K562 (cell line): ENCODE data around the gene SOAT2. TPM values are rescaled to one million over a fixed set of nuclear protein-coding genes. Genes with fewer than 3 reads are reported as not detected.

Experiments used
- ATAC-seq: fragments of 200-7000 bp; cut with Tn5 transposase; 3 replicates; pipeline ENCODE4 v1.9.1; 2020; ENCODE audit warnings: moderate library complexity
- BruUV-seq: library from RNA; stranded (reverse); fragments of 400-500 nt; replicated peaks from 2 replicates; lab custom pipeline; 2021; lab: Mats Ljungman, UMichigan
- CTCF ChIA-PET: fragments of 300-600 bp; formaldehyde crosslinking; extraction: SDS; loops from one replicate; lab custom pipeline; 2021; ENCODE audit warnings: low intra/inter-chr PET ratio; lab: Yijun Ruan, JAX
- POLR2A ChIA-PET: fragments of 300-600, 350-650 bp; sonication (Branson Sonifier 250); formaldehyde crosslinking; extraction: SDS; loops from one replicate; lab custom pipeline; 2021; ENCODE audit warnings: antibody characterized with exemption, inconsistent platforms; lab: Yijun Ruan, JAX
- DNase-seq, 4 experiments: peaks; one replicate each; pipeline versions ENCODE4 v3.0.0 to v3.0.0-alpha.2; 2011 to 2018; ENCODE audit warnings: low spot score in 3 of 4, mixed read lengths in 3 of 4; ENCODE audit errors: extremely low read depth in 1 of 4
- FAIRE-seq: peaks from 2 replicates; lab custom pipeline; 2011; peaks lifted over from hg19 to GRCh38; lab: Jason Lieb, UNC
- H2AFZ ChIP-seq: 2 replicates; pipeline ENCODE4 v1.6.0; 2011; ENCODE audit warnings: low read depth, low read length, control low read depth, inconsistent platforms
- H3K27ac ChIP-seq: fragments of 200-600 bp; 3 replicates; pipeline ENCODE4 v1.8.0; 2011; ENCODE audit warnings: low read depth, mild to moderate bottlenecking, control low read depth, inconsistent platforms, low read length, moderate library complexity, mixed read lengths; ENCODE audit errors: extremely low read depth
- H3K27me3 ChIP-seq, 2 experiments: fragments of 300-600 bp in 1 of 2; 2 replicates in 1 of 2; 3 replicates in 1 of 2; pipeline versions ENCODE4 v1.6.0 to v1.8.0; 2011; ENCODE audit warnings: inconsistent platforms in 2 of 2, low read length in 2 of 2, mild to moderate bottlenecking in 1 of 2, mixed read lengths in 1 of 2, moderate library complexity in 1 of 2; ENCODE audit not compliant: control insufficient read depth in 2 of 2, insufficient read depth in 2 of 2
- H3K36me3 ChIP-seq: fragments of 300-600 bp; 3 replicates; pipeline ENCODE4 v1.8.0; 2011; ENCODE audit warnings: mild to moderate bottlenecking, low read length, inconsistent platforms; ENCODE audit not compliant: control insufficient read depth, insufficient read depth
- H3K4me1 ChIP-seq, 2 experiments: fragments of 200-600 bp in 1 of 2; replicated peaks in 1 of 2; 2 replicates in 1 of 2; 3 replicates in 1 of 2; pipeline versions ENCODE4 v1.5.1 to v1.8.0; 2011; ENCODE audit warnings: inconsistent platforms in 2 of 2, low read length in 2 of 2, mild to moderate bottlenecking in 1 of 2, mixed read lengths in 1 of 2, moderate library complexity in 1 of 2; ENCODE audit not compliant: control insufficient read depth in 2 of 2, insufficient read depth in 2 of 2
- H3K4me2 ChIP-seq: 2 replicates; pipeline ENCODE4 v1.6.1; 2011; ENCODE audit warnings: low read length, control low read depth, inconsistent platforms, mixed read lengths; ENCODE audit not compliant: insufficient read depth
- H3K4me3 ChIP-seq: fragments of 200-600 bp; sonication (generic), shearing (Covaris generic); 2 replicates; pipeline ENCODE4 v1.5.1; 2016; ENCODE audit warnings: control low read depth, inconsistent platforms
- H3K79me2 ChIP-seq: fragments of 200-600 bp; 3 replicates; pipeline ENCODE4 v1.8.0; 2011; ENCODE audit warnings: low read length, inconsistent platforms; ENCODE audit not compliant: control insufficient read depth, insufficient read depth
- H3K9ac ChIP-seq, 2 experiments: 2 replicates each; pipeline versions ENCODE4 v1.6.0 to v1.6.1; 2011; ENCODE audit warnings: low read depth in 2 of 2, low read length in 2 of 2, control low read depth in 1 of 2, inconsistent platforms in 1 of 2, mild to moderate bottlenecking in 1 of 2, mixed read lengths in 1 of 2; ENCODE audit not compliant: insufficient read depth in 1 of 2
- H3K9me1 ChIP-seq: one replicate; pipeline ENCODE4 v1.6.0; 2011; ENCODE audit warnings: inconsistent platforms, mild to moderate bottlenecking, low read length, moderate library complexity; ENCODE audit not compliant: control insufficient read depth, insufficient read depth
- H3K9me3 ChIP-seq: replicated peaks from 2 replicates; pipeline ENCODE4 v1.5.1; 2011; ENCODE audit warnings: low read depth, low read length, inconsistent platforms; ENCODE audit not compliant: control insufficient read depth, insufficient read depth
- H4K20me1 ChIP-seq: replicated peaks from 2 replicates; pipeline ENCODE4 v1.6.1; 2011; ENCODE audit warnings: low read length, inconsistent platforms, mixed read lengths; ENCODE audit not compliant: control insufficient read depth, insufficient read depth
- C11orf30 ChIP-seq: fragments of 450-650 bp; IDR thresholded peaks from 2 replicates; pipeline ENCODE4 v1.6.1; 2016; ENCODE audit warnings: low read depth, mild to moderate bottlenecking
- MAFF ChIP-seq: IDR thresholded peaks from 2 replicates; pipeline ENCODE4 v1.6.1; 2012; ENCODE audit warnings: low read length, improper control_type of control experiment
- MAFG ChIP-seq: fragments of 450-650 bp; conservative IDR thresholded peaks from 2 replicates; pipeline ENCODE4 v1.6.1; 2016; ENCODE audit warnings: missing genetic modification characterization, missing compliant biosample characterization
- MAFK ChIP-seq: IDR thresholded peaks from 2 replicates; pipeline ENCODE4 v1.6.1; 2011; ENCODE audit warnings: low read length, improper control_type of control experiment
- RBM17 ChIP-seq: fragments of 200-400 bp; formaldehyde crosslinking; IDR thresholded peaks from 2 replicates; pipeline ENCODE4 v1.6.1; 2017; ENCODE audit warnings: low read depth, mild to moderate bottlenecking, low read length, borderline replicate concordance
- TFAM ChIP-seq: fragments of 250-450 bp; sonication (Bioruptor Pico); conservative IDR thresholded peaks from 2 replicates; pipeline ENCODE4 v1.5.0; 2021; ENCODE audit warnings: mild to moderate bottlenecking, moderate library complexity
- ZNF174 ChIP-seq: fragments of 250-450 bp; sonication (Bioruptor Pico); IDR thresholded peaks from 2 replicates; pipeline ENCODE4 v1.4.0; 2020; ENCODE audit warnings: mild to moderate bottlenecking
- ZNF24 ChIP-seq: fragments of 450-650 bp; IDR thresholded peaks from 2 replicates; pipeline ENCODE4 v1.6.1; 2016
- WGBS: fragments of 100-300 bp; shearing (Covaris generic); methylation state at CpG from one replicate; pipeline ENCODE4 v1.1.6; 2016; ENCODE audit warnings: low coverage, mixed read lengths; ENCODE audit not compliant: insufficient coverage; ENCODE audit errors: missing lambda C conversion rate; 5-methylcytosine and 5-hydroxymethylcytosine counted together
- in situ Hi-C: fragments of 300-500 bp; cut with MboI; formaldehyde crosslinking; loops from 4 replicates; pipeline ENCODE4 v1.15.0; 2018; ENCODE audit warnings: inconsistent platforms, mixed read lengths
- intact Hi-C: fragments of 100-400 bp; cut with micrococcal nuclease; formaldehyde crosslinking; loops from 2 replicates; pipeline ENCODE4 v1.14.2; 2022
- polyA plus RNA-seq, 8 experiments: library from polyadenylated mRNA; depleted of rRNA in 4 of 8; stranded (reverse) in 5 of 8; unstranded in 3 of 8; fragments of >200 nt; fragmentation: Nextera tagmentation in 2 of 8; fragmentation: Illumina TruSeq in 1 of 8; extraction: Ambion mirVana in 2 of 8; extraction: Trizol in 1 of 8; gene quantifications; 2 replicates each; pipeline versions ENCODE4 v1.2.1 to v1.2.3, GENCODE V29; 2011 to 2014; ENCODE audit warnings: inconsistent platforms in 1 of 8, missing spikeins in 1 of 8
- total RNA-seq, 7 experiments: library from RNA; depleted of rRNA in 6 of 7; stranded (reverse); fragments of >200 nt in 6 of 7; fragmentation: Illumina TruSeq in 2 of 7; extraction: Trizol in 2 of 7; gene quantifications; 2 replicates each; pipeline versions ENCODE4 v1.2.1 to v1.2.3, GENCODE V29; 2011 to 2021; ENCODE audit warnings: low replicate concordance in 1 of 7

The SOAT2 gene
- total and polyA plus RNA-seq, 9 of the 15 experiments (the other 6 are each of a cell fraction or from before 2014, with no cell fraction given) = 0.04 TPM; not detected in 8

GRCh38 chr12:53124352-53124723 is 21.1 kb downstream of the SOAT2 start:
- in situ Hi-C loops (no loop called here), intact Hi-C loops (no loop called here)
- no peak for ATAC-seq
- H3K4me2 ChIP-seq = no peak overlapping the region
- no peak overlapping the region for H2AFZ ChIP-seq
- no peak for DNase-seq
- POLR2A ChIA-PET = no interaction called here
- H3K79me2 ChIP-seq = no peaks in the 10 kb centered on the region
- H3K4me3 ChIP-seq = no peak overlapping the region
- peaks cover 8 to 13% of the 10 kb centered on the region in 2 experiments for H3K27me3 ChIP-seq
- H3K4me1 ChIP-seq = peaks cover 0 to 9% of the 10 kb centered on the region in 2 experiments; a peak in 3 of 5 replicates
- no peak overlapping the region for H3K9ac ChIP-seq
- no peaks in the 10 kb centered on the region for H4K20me1 ChIP-seq
- H3K27ac ChIP-seq = no peak overlapping the region
- no TSS peak for BruUV-seq
- no peaks in the 10 kb centered on the region for H3K36me3 ChIP-seq
- H3K9me3 ChIP-seq = no peaks in the 10 kb centered on the region
- FAIRE-seq = no peak
- CTCF ChIA-PET = no interaction called here
- TF ChIP-seq ZNF24 (peak; percentile 91), RBM17 (no peak)
- no peaks in the 10 kb centered on the region for H3K9me1 ChIP-seq

- ChIA-PET POLR2A (interaction anchor here (0.6 to 0.9 kb wide), 2 partner anchors 15 to 50 kb away, joined by 3 to 4 read pairs; no protein-coding TSS in a partner anchor), CTCF (no interaction called here)
- no peaks in the 10 kb centered on the region for H3K36me3 ChIP-seq
- FAIRE-seq = no peak
- in situ Hi-C loops (no loop called here), intact Hi-C loops (no loop called here)
- no peak for DNase-seq
- H3K27ac ChIP-seq = no peak overlapping the region
- no peaks in the 10 kb centered on the region for H4K20me1 ChIP-seq
- peaks cover 8 to 13% of the 10 kb centered on the region in 2 experiments for H3K27me3 ChIP-seq
- H3K9me3 ChIP-seq = no peaks in the 10 kb centered on the region
- ATAC-seq = no peak
- no peak overlapping the region for H3K4me2 ChIP-seq
- 0% methylated on average over 1 of the region's 1 CpG for WGBS
- H2AFZ ChIP-seq = no peak overlapping the region
- BruUV-seq = no TSS peak
- no peaks in the 10 kb centered on the region for H3K9me1 ChIP-seq
- no peaks in the 10 kb centered on the region for H3K79me2 ChIP-seq
- peaks cover 0 to 9% of the 10 kb centered on the region in 2 experiments; a peak in 2 of 5 replicates for H3K4me1 ChIP-seq
- no peak overlapping the region for H3K9ac ChIP-seq
- no peak overlapping the region for H3K4me3 ChIP-seq
- TF ChIP-seq MAFG (peak; percentile 87), ZNF174 (CRISPR knock-in tag) (no peak), MAFF (peak; percentile 79), TFAM (CRISPR knock-in tag) (no peak), MAFK (peak; percentile 77), C11orf30 (peak; percentile 89)
These were observed 23.9 kb downstream of the SOAT2 start for GRCh38 chr12:53127169-53127568.
